Measurements from ENCODE around the gene FKRP. TPM values are rescaled to one million over a fixed set of nuclear protein-coding genes. Genes with fewer than 3 reads are reported as not detected.

Gene FKRP
- total RNA-seq, 2 experiments from 2014 or later, result 7.7 to 10.1 TPM

GRCh38 chr19:46722421-46723022, 23.3 kb upstream of the FKRP start:
- Mint-ChIP-seq H3K4me1 (ENCODE audit: low read depth) (peaks cover 31% of the 10 kb centered on the region), H3K36me3 (ENCODE audit: low read depth) (peaks cover 48% of the 10 kb centered on the region), H3K4me3 (no peak overlapping the region), H3K27me3 (no peaks in the 10 kb centered on the region), H3K9me3 (no peaks in the 10 kb centered on the region), H3K27ac (no peak overlapping the region)
- ChIA-PET POLR2A (interaction anchor here (1.4 to 2.6 kb wide), 4 partner anchors 8 to 112 kb away, joined by 3 to 7 read pairs (median 4); no protein-coding TSS in a partner anchor), CTCF (interaction anchor here (1.1 to 2.1 kb wide), 3 partner anchors 18 to 42 kb away, joined by 3 to 10 read pairs (median 4); no protein-coding TSS in a partner anchor)
- no peak for TF ChIP-seq CTCF (IDR thresholded peaks at IDR 0.05)
- intact Hi-C loops (cut with micrococcal nuclease), result loop anchor here (10.0 kb wide), 1 partner anchor 108 kb away; no protein-coding TSS in a partner anchor
- no peak for ATAC-seq
- no peak for DNase-seq

GRCh38 chr19:46723023-46723461, 22.8 kb upstream of the FKRP start:
- no peak for DNase-seq
- intact Hi-C loops (cut with micrococcal nuclease), result loop anchor here (10.0 kb wide), 1 partner anchor 108 kb away; no protein-coding TSS in a partner anchor
- no peak overlapping the region for H3K27ac Mint-ChIP-seq
- ChIA-PET POLR2A (interaction anchor here (0.7 to 2.6 kb wide), 4 partner anchors 9 to 112 kb away, joined by 3 to 7 read pairs (median 4); no protein-coding TSS in a partner anchor), CTCF (interaction anchor here (0.6 to 2.1 kb wide), 5 partner anchors 8 to 35 kb away, joined by 3 to 10 read pairs (median 3); no protein-coding TSS in a partner anchor)
- TF ChIP-seq CTCF (IDR thresholded peaks at IDR 0.05), result no peak
- no peak overlapping the region for H3K4me3 Mint-ChIP-seq
- no peaks in the 10 kb centered on the region for H3K27me3 Mint-ChIP-seq
- peaks cover 48% of the 10 kb centered on the region for H3K36me3 Mint-ChIP-seq (ENCODE audit: low read depth)
- ATAC-seq, result no peak
- H3K9me3 Mint-ChIP-seq, result no peaks in the 10 kb centered on the region
- H3K4me1 Mint-ChIP-seq (ENCODE audit: low read depth), result peaks cover 25% of the 10 kb centered on the region

DNA sequence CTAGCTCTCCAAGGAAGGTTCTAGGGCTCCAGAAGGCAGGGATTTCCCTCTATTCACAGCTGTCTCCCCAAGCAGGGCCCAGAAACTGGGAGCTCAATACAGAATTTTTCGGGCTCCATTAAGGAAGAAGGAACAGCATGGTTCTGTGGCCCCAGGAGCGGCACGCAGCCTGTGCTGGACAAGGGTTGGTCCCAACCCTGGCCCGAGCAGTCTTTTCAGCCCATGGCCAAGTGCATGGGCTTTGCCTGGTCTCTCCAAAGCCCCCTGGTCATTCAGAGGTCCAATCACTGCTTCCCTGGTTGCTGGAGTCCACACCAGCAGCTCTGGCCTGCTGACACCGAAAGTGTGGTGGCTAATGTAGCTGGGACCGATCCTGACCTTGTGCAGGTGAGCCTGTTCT, 22.4 kb upstream of the FKRP start:
- intact Hi-C loops (cut with micrococcal nuclease), result loop anchor here (10.0 kb wide), 1 partner anchor 109 kb away; no protein-coding TSS in a partner anchor
- Mint-ChIP-seq H3K27ac (no peak overlapping the region), H3K4me1 (ENCODE audit: low read depth) (peaks cover 22% of the 10 kb centered on the region), H3K9me3 (no peaks in the 10 kb centered on the region), H3K4me3 (no peak overlapping the region), H3K36me3 (ENCODE audit: low read depth) (peaks cover 48% of the 10 kb centered on the region), H3K27me3 (no peaks in the 10 kb centered on the region)
- DNase-seq, result no peak
- no peak for ATAC-seq
- POLR2A ChIA-PET, result interaction anchor here (0.7 to 2.6 kb wide), 4 partner anchors 9 to 112 kb away, joined by 3 to 7 read pairs (median 4); no protein-coding TSS in a partner anchor
- TF ChIP-seq CTCF (IDR thresholded peaks at IDR 0.05), result no peak
- CTCF ChIA-PET, result interaction anchor here (0.6 to 2.1 kb wide), 5 partner anchors 8 to 35 kb away, joined by 3 to 10 read pairs (median 3); no protein-coding TSS in a partner anchor

GRCh38 chr19:46724468-46724867, 21.4 kb upstream of the FKRP start:
- no peak for TF ChIP-seq CTCF (IDR thresholded peaks at IDR 0.05)
- Mint-ChIP-seq H3K27me3 (no peaks in the 10 kb centered on the region), H3K36me3 (ENCODE audit: low read depth) (peaks cover 51% of the 10 kb centered on the region), H3K27ac (no peak overlapping the region), H3K4me1 (ENCODE audit: low read depth) (peaks cover 17% of the 10 kb centered on the region), H3K9me3 (no peaks in the 10 kb centered on the region), H3K4me3 (no peak overlapping the region)
- ATAC-seq (no peak), DNase-seq (no peak)
- ChIA-PET POLR2A (interaction anchor here (1.0 to 2.6 kb wide), 4 partner anchors 9 to 33 kb away, joined by 3 to 7 read pairs (median 4); no protein-coding TSS in a partner anchor), CTCF (interaction anchor here (1.1 to 1.2 kb wide), 3 partner anchors 14 to 20 kb away, joined by 3 read pairs; no protein-coding TSS in a partner anchor)
- intact Hi-C loops (cut with micrococcal nuclease), result loop anchor here (10.0 kb wide), 1 partner anchor 110 kb away; no protein-coding TSS in a partner anchor
